NCI-H82 treated with DMSO at 0.1 percent for 48 hours (cell line): Measurements from ENCODE around the gene RAB11FIP4.

Source experiments
- DNase-seq: peaks from one replicate; lab custom pipeline; 2025; ENCODE audit not compliant: unreplicated experiment; lab: John Stamatoyannopoulos, UW

The RAB11FIP4 gene

GRCh38 chr17:31582151-31582907 is 190.9 kb downstream of the RAB11FIP4 start:
- DNase-seq: no peak

GRCh38 chr17:31583772-31584356 is 192.4 kb downstream of the RAB11FIP4 start:
- DNase-seq: no peak

- DNase-seq: no peak
These were observed 193.2 kb downstream of the RAB11FIP4 start for GRCh38 chr17:31584438-31585279.

DNA sequence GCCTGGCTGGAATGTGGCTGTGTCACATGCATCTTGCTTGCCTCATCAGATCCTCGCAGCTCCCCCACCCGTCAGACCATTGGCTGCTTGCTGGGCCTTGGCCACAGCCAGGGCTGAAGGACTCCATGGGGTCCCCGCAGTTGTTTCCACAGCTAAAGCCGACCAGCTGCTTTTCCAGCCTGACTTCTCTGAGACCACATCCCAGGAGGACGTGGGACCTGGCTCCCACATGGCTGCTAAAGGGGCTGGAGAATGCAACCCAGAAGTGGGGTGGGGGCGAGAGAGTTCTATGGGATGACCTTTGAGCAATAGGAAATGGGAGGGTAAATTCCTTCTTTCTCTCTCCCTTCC is 193.8 kb downstream of the RAB11FIP4 start:
- DNase-seq: no peak

DNA sequence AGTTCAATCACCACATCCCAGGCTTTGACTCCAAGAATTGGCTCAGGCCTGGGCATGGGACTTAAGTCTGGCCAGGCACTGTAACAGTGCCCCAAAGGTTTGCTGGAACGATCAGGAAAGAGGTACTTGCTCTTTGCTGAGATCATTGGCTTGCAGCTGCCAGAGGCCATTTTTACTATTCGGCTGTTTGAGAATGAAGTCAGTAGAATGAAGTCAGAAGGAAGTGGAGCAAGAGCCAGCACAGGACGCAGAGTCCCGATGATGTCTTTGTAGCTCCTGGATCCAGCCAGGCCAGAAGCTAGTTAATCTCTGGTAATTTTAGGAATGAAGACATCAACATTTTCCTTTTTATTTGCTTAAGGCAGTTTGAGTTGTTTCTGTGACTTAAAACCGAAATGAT is 195.5 kb downstream of the RAB11FIP4 start:
- no peak for DNase-seq

GRCh38 chr17:31587462-31587861 is 196.0 kb downstream of the RAB11FIP4 start:
- no peak for DNase-seq
